Right forelimb (tissue), 1 donor: ENCODE data around the gene GPR34.
"Not testable (repeated sequence)": the region's sequence is repeated elsewhere in the genome, so short reads cannot be mapped to it uniquely, and the experiment has no call there.

ENCODE experiments used
- DNase-seq: peaks from one replicate; pipeline ENCODE4 v3.0.0-alpha.2; 2018

Gene GPR34

DNA sequence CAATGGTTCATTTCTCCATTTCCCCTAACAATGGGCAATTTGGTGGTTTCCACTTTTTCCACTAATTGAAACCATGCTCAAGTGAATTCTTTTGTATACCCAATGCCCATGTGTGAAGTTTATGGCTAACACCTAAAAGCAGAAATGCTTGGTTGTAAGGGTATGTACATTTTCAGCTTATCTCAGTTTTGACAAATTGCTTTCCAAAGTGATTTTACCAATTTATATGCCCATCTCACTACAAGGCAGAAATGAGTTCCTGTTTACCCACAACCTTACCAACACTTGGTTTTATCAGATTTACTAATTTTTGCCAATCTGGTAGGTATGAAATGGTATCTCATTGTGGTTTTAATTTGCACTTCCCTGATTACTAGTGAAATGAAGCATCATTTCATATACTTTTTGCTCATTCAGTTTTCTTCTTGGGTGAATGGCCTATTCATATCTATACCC lies 14.8 kb downstream of the GPR34 start:
- DNase-seq, result no peak

DNA sequence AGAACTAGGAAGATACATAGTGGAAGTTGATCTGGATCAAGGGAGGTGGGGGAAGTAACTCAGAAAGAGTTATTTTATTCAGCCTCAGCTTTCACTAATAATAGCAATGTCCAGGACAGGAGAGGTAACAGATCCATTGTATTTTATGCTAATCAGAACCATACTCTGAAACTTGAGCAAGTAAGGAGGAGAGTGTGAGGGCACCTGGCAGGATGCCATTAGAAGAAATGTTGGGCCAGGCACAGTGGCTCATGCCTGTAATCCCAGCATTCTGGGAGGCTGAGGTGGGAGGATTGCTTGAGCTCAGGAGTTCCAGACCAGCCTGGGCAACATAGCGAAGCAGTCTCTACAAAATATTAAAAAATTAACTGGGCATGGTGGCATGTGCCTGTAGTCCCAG lies 16.3 kb downstream of the GPR34 start:
- no peak for DNase-seq

DNA sequence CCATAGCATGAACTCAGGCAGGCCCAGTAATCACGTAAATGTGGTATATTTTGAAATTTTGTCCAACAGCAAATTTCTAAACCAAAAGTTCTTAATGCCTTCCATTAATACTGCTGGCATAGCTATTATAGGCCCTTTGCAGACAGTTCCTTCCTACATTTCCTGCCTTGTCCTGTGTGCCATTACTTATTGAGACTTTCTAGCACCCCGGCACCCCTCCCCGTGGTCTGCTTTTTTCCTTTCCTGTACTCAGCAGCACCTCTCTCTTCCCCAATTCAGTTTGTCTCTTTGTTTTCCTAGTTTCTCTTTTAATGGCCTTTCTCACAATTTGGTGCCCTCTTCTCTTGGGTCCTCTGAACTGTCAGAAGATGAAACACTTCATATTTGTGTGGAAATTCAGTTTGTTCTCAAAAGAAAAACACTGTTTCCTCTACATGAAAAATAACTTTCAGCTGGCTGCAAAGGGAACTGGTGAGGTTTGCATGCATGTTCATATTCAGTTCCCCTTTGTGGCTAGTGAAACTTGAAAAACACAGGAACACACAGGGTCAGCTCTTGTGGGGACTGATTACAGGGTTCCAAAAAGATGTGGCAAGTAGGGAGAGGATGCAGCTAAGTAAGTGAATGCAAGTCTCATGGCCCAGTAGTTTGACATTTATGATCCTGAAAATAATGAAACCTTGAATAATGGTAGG lies 17.1 kb downstream of the GPR34 start:
- no peak for DNase-seq

DNA sequence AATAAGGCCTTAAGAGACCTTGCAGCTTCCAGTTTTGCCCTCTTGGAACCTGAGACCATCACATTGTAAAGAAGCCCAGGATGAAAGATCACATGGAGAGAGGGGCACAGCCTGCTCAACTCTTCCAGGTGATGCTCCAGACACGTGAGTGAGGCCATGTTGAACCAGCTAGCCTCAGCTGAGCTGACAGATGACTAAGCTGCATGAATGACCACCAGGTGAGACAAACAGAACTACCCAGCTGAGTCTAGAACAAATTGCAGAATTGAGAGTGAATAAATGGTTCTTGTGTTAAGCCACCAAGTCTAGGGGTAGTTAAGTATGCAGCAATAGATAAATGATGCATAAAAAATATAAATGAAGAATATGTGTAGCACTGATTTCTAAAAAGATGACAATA lies 18.4 kb downstream of the GPR34 start:
- no peak for DNase-seq

DNA sequence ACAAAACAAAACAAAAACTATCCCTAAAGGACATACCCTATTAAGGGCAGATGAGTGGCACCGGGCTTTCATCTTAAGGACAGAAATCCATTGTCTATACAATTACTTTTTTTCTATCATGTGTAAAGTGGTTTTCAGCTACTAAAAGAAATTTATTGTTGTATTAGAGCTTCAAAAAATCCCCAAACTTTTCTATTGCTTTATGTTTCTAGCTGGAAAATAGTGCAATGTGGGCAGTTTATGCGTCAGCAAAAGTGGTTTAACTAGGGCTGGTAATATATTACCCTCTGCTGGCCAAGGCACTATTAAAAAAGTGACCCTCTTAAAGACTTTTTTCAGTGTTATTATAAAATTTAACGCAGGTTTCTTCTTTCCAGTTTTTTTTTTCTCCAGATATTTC lies 19.7 kb downstream of the GPR34 start:
- no peak for DNase-seq

DNA sequence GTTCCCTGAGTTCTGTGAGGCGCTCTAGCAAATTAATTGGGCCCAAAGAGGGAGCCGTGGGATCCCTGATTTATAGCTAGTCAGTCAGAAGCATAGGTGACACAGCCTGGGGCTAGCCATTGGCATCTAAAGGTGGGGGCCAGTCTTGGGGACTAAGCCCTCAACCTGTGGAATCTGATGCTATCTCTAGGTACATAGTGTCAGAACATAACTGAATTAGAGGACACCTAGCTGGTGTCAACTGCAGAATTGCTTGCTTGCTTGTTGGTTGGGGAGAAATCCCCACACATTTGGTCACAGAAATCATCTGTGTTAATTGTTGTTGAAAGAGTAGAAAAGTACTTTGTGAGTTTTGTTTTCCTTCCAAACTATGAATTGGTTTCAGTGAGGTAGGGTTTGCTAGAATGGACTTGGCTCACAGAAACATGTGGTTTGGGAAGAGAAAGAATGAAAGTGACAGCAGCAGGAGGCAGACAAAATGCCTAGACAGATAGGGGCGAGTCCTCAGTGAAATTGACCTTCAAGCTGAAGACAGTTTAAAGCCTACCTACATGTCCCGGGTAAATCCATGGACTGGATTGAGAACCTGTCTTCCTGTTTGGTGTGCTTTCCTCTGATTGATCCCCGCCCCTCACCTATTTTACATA lies 22.4 kb downstream of the GPR34 start:
- no peak for DNase-seq

DNA sequence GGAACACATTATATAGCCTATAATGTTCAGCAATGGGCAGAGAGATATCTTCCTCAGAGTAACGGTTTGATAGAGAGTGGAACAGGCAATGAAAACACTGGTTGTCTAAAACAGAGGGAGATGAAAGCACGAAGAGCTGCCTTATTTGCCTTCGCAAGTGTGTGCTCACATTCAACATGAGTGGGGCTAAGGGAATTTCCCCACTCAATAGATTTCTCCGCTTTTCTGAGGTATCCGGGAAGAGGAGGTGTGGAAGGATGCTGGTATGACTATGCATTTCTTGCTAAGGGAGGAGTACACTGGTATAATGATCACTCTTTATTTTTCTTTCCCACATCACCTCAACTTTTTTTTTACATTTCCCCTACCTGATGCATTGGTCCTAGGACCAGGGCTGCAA lies 27.4 kb downstream of the GPR34 start:
- no peak for DNase-seq

DNA sequence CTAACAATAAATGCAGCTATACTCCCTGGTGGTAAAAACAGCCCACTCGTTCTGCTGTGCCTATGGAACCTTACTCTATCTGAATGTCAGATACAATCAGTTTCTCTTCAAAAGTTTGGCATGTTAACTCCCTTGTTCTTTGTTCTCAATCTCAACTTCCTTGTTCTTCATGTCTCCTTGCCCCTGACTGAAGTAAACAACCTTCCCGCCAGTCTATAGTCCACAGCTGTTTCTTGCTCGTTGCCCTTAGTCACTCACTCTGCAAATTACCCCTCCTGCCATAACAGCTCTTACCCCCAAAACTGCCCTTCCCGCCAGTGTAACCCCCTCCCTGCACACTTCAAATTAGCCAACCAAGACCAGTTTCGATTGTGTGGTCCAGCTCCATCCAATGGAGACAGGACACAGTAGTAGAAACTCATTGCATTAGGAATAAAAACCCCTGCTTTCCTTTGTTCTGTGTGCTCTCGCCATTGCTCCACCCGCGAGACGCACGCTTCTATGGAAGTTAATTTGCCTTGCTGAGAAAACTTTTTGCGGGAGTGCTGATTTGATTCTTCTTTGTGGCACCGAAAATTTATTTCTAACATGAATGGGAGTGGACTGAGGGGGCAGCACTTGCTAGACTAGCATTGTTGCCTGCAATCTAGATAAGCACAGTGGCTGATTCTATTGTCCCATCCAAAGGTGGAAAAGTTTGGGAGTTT lies 28.1 kb downstream of the GPR34 start:
- DNase-seq, result no peak

DNA sequence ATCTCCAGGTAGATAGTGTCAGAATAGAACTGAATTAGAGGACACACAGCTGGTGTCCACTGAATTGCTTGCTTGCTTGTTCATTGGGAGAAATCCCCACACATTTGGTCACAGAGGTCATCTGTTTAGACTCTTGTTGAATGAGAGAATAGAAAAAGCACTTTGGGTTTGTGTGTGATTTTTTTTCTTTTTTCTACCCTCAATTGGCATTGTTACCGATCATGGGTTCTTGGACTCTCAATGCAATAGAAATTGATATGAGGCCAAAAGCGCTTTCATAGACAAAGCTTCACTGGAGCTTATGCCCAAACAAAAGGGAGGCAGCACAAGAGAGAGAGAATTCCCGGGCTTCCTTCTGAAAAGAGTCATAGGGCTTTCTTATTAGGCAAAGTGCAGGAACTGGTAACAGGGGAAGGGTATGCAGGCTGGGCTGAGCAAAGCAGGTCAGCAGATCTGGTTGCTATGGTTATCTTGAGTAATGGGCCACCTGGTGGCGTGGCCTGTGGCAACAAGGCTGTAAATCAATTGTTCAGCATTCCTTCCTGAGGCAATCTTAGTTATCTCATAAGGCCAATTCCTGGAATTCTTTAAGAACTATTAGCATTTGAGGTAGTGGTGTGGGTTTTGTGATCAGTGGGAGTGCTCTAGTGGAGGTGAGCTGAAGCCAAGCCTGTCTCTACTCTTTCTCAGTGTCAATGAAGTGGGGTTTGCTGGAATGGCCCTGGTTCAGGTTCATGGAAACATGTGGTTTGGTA lies 29.9 kb downstream of the GPR34 start:
- no peak for DNase-seq

DNA sequence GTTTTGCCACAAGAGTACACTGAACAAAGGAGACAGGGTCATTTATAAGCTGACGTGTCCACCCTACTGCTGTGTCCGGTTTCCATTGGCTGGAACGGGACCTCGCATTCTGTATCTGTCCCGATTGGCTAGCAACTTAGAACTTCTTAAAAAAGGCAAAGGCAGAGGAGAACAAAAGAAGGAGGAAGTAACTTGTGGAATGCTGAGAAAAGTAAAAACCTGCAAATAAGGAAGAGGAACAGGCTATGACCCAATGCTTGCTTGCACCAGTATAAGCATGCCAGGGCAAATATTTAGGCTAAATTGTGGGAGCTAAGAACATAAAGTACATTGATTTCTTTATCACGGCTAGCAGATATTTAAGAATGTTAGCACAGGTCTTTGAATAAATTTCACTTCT lies 30.8 kb downstream of the GPR34 start:
- DNase-seq, result not testable (repeated sequence)

DNA sequence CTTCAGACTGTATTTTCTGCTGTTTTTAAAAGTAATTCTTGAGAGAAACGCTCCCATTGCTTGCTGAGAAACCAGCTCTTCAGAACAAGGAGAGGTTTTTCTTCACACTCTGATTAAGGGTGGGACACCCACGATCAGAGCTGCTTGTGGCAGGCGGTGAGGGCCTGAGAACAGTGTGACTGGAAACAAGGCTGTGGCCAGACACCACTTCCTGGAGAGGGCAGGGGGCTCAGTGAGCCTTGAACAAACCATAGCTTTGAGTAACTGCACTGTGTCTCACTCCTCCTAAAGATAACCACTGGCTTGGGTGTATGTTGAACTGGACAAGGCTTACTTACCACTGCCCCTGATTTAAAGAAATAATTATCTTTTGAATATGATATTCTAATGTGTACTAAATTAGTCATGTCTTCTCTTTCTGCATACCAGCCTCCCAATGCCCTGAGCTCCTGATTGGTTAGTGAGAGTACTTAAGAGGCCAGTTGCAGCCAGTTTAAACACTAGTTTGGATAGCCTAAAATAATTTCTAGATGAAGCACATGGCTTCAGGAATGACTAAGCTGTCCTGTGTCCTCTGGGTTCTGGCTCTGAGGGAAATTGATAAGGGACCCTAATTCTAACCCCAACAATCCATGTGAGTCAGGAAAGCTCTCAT lies 31.5 kb downstream of the GPR34 start:
- no peak for DNase-seq

DNA sequence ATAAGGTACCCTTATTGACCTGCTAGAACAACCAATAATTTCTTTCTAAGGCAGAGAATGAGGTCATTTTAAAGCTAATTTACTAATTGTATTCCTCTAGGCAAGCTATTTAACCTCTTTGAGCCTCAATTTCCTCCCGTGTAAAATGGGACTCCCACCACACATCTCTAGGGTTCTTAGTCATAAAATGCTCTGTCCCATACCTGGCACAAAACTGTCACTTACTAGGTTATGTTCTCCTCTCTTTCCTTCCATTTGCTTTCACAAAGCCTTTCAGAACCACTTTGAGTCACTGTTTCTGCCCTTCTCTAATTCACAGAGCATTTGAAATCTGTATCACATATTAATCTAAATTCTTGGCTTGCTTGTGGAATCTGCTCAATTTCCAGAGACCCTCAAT lies 32.8 kb downstream of the GPR34 start:
- DNase-seq, result no peak

DNA sequence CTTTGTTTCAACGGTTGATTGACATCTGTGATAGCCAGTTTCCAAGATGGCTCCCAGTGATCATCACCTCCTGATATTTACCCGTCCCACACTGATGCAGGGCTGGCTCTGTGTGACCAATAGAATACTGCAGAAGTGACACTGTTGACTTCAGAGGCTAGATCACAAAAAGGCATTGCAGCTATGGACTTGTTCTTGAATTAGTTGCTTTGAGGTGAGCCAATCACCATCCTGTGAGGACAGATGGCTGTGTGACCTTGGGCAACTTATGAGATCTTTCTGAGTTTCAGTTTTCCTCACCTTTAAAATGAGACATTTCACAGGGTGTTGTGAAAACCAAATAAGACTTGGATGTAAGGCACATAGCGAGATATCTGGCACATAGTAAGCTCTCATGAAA lies 33.4 kb downstream of the GPR34 start:
- no peak for DNase-seq

DNA sequence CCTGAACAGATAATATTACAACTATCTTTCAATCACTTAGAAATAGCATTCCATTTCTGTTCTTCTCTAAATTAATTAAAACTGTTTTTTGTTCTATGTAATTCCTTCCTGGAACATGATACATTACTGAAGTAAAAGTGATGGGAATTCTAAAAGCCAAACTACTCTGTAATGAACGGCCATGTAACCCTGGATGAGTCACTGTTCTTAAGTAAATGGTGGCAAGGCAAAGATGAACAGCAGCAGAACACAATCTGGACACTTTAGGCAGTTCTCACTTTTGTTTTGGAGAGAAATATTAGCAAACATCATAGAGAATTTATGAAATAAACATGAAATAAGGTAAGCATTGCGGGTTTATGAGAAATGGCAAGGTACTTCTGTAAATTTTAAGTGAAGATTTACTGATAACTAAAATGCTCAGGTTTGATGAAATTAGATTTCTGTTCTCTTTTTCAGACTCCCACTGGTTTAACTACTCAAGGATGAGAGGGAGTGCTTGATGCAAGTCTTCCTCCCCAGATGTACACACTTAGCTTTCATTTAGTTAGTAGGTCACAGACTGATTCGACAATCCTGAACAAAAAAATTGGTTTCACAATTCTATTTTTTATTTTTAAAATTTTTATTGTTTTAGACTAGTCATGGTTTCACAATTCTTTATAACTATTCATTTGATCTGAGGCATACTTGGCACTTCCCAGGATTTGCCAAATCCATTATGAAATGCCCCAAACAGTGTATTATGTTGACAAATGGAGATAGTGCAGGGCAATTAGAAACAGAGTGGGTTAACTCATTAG lies 34.2 kb downstream of the GPR34 start:
- no peak for DNase-seq

DNA sequence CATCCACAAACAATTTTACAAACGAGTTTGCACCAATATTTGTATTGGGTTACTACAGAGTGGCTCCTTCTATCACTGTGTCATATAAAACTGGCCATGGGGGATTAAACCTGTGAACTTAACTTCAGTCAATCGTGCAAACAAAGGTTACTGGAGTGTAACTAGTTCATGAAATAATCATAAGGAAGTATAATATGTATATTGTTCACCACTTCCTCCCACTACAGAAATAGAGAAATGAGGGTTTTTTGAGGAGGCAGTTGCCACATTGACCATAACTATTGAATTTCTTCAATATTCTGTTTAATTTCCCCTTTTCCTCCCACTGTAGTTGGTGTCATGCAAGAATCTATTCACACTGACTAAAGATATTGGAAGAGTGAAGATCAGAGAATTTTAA lies 35.1 kb downstream of the GPR34 start, which contains the start of gene GPR82:
TSS of gene GPR82 (plus strand) at position 356 of the 400 bp plus-strand sequence. CDS start 2,846 bp downstream, outside the sequence.
- no peak for DNase-seq

DNA sequence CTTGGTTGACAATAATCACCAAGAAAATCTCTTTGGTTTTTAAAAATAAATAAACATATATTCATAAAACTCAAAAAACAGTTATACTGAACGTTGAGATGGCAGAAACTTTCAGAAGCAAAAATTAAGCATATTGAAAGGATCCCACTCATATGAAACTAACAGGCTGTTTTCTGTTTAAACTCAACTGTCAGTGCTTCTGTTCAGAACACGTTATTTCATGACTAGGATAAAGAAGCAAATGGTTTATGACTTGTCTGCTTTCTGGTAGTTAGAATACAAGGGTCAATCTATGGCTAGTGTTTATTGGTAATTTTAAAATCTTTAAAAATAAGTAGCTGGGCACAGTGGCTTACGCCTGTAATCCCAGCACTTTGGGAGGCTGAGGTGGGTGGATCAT lies 39.4 kb downstream of the GPR34 start:
- DNase-seq, result no peak

DNA sequence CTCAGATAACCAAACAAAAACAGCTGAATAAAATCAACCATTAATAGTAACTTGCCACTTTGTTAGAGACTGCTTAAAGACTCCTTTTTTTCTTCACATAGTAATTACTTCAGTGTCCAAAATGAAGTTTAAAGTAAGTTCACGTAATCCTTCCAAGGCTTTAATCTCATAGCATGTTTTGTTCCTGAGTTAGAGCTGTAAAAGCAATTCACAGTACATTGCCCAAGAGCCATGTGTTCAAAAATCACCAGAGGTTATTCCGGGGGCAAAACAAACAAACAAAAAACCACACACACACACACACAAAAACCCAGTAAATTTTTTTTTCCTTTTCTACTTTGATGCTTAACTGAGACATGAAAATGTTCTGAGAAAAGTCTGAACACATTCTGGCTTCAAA lies 41.3 kb downstream of the GPR34 start:
- no peak for DNase-seq

DNA sequence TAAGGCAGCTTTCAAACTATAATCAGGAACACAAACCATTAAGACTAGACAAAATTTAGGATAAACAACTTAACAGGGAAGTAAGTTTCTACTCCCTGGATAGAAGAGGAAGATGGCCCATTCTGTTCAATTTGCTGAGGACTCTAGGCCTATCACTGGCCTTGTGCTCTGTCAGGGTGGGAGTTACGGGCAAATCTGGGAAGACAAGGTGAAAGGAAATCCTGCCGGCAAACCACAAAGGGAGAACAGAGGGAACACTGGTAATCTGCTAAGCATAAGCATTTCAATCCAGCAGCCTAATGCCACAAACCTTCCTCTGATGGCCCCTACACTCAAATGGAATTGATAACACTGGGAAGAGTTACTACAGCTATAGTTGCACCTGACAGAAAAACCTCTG lies 43.5 kb downstream of the GPR34 start:
- no peak for DNase-seq

DNA sequence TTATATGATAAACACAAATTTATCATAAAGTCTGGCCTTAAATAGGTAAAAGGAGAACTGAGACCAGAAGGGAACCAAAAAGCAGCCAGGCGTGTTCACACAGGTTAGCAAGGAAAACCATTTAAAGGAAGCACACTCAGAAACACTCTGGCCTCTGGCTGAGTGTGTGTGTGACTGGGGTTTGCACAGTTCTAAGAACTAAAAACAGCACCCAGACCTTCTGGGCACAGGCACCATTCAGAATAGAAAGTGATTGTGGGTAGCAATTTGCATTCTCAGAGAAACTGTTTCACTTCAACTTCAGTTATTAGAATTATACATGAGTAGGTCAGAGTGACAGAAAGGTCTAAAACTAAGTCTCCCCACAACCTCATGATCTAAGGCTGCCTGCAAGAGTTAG lies 45.2 kb downstream of the GPR34 start:
- DNase-seq, result no peak

DNA sequence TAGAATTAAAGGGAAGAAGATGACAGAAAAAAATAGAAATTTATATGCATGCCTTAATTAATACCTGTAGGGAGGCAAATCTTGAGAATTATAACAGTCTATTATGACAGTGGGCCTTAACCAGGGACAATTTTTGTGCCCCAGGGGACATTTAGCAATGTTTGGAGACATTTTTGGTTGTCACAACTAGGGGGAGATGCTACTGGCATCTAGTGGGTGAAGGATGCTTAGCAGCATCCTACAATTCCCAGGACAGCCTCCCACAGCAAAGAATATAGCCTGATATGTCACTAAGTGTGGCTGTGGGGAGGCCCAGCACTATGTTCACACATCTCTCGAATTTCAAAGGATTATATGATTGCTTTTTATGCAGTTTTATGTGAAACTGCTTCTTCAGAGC lies 45.8 kb downstream of the GPR34 start:
- no peak for DNase-seq

DNA sequence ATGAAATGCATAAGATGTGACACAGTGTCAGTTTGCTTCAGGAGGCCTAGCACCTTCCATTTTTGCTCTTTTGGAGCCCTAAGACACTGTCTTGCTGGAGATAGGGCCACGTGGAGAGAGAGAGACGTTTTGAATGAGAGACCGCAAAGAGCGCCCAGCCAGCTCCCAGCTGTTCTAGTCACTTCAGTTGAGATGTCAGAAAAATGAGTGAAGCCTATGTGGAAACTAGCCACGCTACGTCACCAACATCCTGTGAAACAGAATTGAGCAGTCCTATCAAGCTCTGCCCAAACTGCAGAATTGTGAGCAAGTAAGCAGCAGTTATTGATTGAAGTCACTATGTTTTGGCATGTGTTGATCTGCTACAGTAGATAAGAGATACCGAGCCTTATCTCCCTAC lies 48.3 kb downstream of the GPR34 start:
- no peak for DNase-seq

DNA sequence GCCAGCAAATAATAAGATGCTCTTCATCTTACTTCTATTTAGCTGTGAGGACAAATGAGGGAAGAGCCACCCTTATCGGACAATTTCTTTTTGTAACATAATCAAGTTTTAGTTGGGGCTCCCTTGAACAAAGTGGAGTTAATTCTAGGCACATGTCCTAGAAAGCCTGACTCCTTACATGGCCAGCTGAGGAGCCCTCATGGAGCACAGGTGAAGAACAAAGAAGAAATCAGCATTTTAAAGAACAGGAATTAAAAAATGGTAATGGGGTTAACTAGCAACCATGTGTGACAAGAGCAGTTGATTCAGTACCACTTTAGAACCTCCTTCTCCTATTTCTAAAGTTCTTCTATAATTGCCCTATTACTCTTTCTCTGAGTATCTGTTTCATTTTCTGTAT lies 51.1 kb downstream of the GPR34 start:
- DNase-seq, result no peak
